ENCODE data around the gene PANK4. TPM values are rescaled to one million over a fixed set of nuclear protein-coding genes. Genes with fewer than 3 reads are reported as not detected.
"Not testable (repeated sequence)": the region's sequence is repeated elsewhere in the genome, so short reads cannot be mapped to it uniquely, and the experiment has no call there.

The PANK4 gene
- polyA plus RNA-seq, 1 donor (not counting 4 experiments of a cell fraction or from before 2014, with no cell fraction given) = 14.5 TPM

DNA sequence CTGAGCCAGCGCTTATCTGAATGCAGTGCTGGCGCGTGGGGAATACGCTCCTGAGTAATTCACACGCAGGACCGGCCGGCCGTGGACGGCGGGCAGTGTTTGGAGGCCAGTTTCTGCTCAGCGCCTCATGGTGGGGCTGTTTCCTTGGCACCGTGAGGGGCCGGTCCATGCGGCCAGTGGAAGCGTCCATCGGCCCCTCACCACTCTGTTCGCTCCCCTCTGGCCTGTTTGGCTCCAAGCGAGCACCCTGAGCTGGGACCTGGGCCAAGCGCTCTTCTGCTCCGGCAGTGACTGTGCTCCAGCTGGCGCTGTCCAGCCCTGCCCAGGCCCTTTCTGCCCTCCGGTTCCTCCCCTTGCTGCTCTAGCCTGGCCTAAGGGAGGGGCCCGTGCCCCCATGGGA lies 66.6 kb downstream of the PANK4 start:
- Histone ChIP-seq H3K27ac (ENCODE audit: control insufficient read depth, insufficient read depth, low read length) (no peak overlapping the region), H3K4me2 (ENCODE audit: control insufficient read depth, extremely low read depth, insufficient read depth, low read depth, low read length) (no peak overlapping the region), H3K79me2 (ENCODE audit: control insufficient read depth, insufficient read depth, low read length) (peaks cover 99% of the 10 kb centered on the region), H3K9me1 (ENCODE audit: control insufficient read depth, extremely low read depth, insufficient read depth, low read length) (no peaks in the 10 kb centered on the region), H3K4me1 (ENCODE audit: control insufficient read depth, extremely low read depth, insufficient read depth, low read length) (peaks cover 17% of the 10 kb centered on the region), H3K9ac (ENCODE audit: control insufficient read depth, extremely low read depth, insufficient read depth, low read length) (no peak overlapping the region), H2AFZ (ENCODE audit: control insufficient read depth, low read length) (no peak overlapping the region), H3K9me3 (ENCODE audit: control insufficient read depth, low read depth, low read length) (no peaks in the 10 kb centered on the region), H3K4me3 (ENCODE audit: control insufficient read depth in 2 of 3, extremely low read depth in 1 of 3, insufficient read depth in 2 of 3, low read depth in 1 of 3, low read length in 3 of 3) (no peak overlapping the region), H3K36me3 (ENCODE audit: control insufficient read depth in 2 of 2, extremely low read depth in 1 of 2, insufficient read depth in 2 of 2, low read length in 2 of 2) (peaks cover 7 to 11% of the 10 kb centered on the region in 2 experiments), H4K20me1 (ENCODE audit: control insufficient read depth, extremely low read depth, insufficient read depth, low read length) (peaks cover 54% of the 10 kb centered on the region), H3K27me3 (ENCODE audit: control insufficient read depth, extremely low read depth, insufficient read depth, low read length) (no peaks in the 10 kb centered on the region)
- no peak for FAIRE-seq
- DNase-seq (ENCODE audit: low read depth, low spot score) = no peak
- dilution Hi-C loops (cut with MboI; ENCODE audit: extremely low pct_ligation_motif_present, low sequenced_read_pairs) = no loop called here
- no peak for TF ChIP-seq EZH2 (IDR thresholded peaks at IDR 0.05; ENCODE audit: low read length)
- TF ChIP-seq, protein P1, sequence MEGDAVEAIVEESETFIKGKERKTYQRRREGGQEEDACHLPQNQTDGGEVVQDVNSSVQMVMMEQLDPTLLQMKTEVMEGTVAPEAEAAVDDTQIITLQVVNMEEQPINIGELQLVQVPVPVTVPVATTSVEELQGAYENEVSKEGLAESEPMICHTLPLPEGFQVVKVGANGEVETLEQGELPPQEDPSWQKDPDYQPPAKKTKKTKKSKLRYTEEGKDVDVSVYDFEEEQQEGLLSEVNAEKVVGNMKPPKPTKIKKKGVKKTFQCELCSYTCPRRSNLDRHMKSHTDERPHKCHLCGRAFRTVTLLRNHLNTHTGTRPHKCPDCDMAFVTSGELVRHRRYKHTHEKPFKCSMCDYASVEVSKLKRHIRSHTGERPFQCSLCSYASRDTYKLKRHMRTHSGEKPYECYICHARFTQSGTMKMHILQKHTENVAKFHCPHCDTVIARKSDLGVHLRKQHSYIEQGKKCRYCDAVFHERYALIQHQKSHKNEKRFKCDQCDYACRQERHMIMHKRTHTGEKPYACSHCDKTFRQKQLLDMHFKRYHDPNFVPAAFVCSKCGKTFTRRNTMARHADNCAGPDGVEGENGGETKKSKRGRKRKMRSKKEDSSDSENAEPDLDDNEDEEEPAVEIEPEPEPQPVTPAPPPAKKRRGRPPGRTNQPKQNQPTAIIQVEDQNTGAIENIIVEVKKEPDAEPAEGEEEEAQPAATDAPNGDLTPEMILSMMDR (optimal IDR thresholded peaks at IDR 0.05 in 1 of 3, IDR thresholded peaks at IDR 0.05 in 1 of 3, conservative IDR thresholded peaks at IDR 0.05 in 1 of 3; ENCODE audit: extremely low read depth in 1 of 3, insufficient read depth in 2 of 3, low read length in 3 of 3) = no peak

DNA sequence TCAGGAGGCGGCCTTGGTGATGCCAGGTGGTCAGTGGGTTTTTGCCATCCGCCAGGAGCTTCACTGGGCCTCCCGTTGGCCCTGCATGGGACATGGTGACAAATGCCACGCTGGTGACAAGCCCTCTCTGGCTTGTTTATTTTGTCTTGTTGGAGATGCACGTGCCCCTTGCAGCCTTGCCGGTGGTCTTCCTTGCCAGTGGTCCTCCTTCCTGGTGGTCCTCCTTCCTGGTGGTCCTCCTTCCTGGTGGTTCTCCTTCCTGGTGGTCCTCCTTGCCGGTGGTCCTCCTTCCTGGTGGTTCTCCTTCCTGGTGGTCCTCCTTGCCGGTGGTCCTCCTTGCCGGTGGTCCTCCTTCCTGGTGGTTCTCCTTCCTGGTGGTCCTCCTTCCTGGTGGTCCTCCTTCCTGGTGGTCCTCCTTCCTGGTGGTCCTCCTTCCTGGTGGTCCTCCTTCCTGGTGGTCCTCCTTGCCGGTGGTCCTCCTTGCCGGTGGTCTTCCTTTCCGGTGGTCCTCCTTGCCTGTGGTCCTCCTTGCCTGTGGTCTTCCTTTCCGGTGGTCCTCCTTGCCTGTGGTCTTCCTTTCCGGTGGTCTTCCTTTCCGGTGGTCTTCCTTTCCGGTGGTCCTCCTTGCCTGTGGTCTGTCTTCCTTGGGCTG lies 67.2 kb downstream of the PANK4 start:
- dilution Hi-C loops (cut with MboI; ENCODE audit: extremely low pct_ligation_motif_present, low sequenced_read_pairs); DNase-seq (ENCODE audit: low read depth, low spot score); H3K27me3 ChIP-seq (ENCODE audit: control insufficient read depth, extremely low read depth, insufficient read depth, low read length); H3K9ac ChIP-seq (ENCODE audit: control insufficient read depth, extremely low read depth, insufficient read depth, low read length); H3K4me3 ChIP-seq (ENCODE audit: control insufficient read depth in 2 of 3, extremely low read depth in 1 of 3, insufficient read depth in 2 of 3, low read depth in 1 of 3, low read length in 3 of 3); H3K9me1 ChIP-seq (ENCODE audit: control insufficient read depth, extremely low read depth, insufficient read depth, low read length); FAIRE-seq; H3K27ac ChIP-seq (ENCODE audit: control insufficient read depth, insufficient read depth, low read length); H2AFZ ChIP-seq (ENCODE audit: control insufficient read depth, low read length); H3K36me3 ChIP-seq (ENCODE audit: control insufficient read depth in 2 of 2, extremely low read depth in 1 of 2, insufficient read depth in 2 of 2, low read length in 2 of 2); H3K4me2 ChIP-seq (ENCODE audit: control insufficient read depth, extremely low read depth, insufficient read depth, low read depth, low read length); H3K9me3 ChIP-seq (ENCODE audit: control insufficient read depth, low read depth, low read length): not testable (repeated sequence)
- Histone ChIP-seq H3K4me1 (ENCODE audit: control insufficient read depth, extremely low read depth, insufficient read depth, low read length) (peaks cover 20% of the 10 kb centered on the region), H3K79me2 (ENCODE audit: control insufficient read depth, insufficient read depth, low read length) (peaks cover 99% of the 10 kb centered on the region), H4K20me1 (ENCODE audit: control insufficient read depth, extremely low read depth, insufficient read depth, low read length) (peaks cover 51% of the 10 kb centered on the region)

DNA sequence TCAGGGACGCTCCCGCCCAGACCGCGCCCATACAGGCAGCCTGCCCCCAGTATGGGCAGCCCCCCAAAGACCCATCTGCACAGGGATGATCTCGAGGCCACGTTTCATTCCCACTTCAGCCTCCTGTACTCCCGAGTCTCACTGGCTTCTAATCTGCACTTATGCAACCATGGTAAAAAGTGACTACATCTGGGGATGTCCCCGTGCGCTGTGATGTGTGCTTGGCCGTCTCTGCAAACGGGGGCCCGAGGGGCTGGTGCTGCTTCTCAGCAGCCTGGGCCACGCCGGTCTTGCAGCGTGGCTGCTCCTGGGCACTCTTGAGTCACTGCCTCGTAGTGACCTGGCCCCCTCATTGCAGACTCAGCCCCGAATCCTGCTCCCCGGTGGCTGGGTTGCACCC lies 67.7 kb downstream of the PANK4 start:
- dilution Hi-C loops (cut with MboI; ENCODE audit: extremely low pct_ligation_motif_present, low sequenced_read_pairs) = no loop called here
- Histone ChIP-seq H3K4me2 (ENCODE audit: control insufficient read depth, extremely low read depth, insufficient read depth, low read depth, low read length) (no peak overlapping the region), H3K36me3 (ENCODE audit: control insufficient read depth in 2 of 2, extremely low read depth in 1 of 2, insufficient read depth in 2 of 2, low read length in 2 of 2) (peaks cover 3 to 6% of the 10 kb centered on the region in 2 experiments), H3K79me2 (ENCODE audit: control insufficient read depth, insufficient read depth, low read length) (peaks cover 99% of the 10 kb centered on the region), H3K4me1 (ENCODE audit: control insufficient read depth, extremely low read depth, insufficient read depth, low read length) (peaks cover 24% of the 10 kb centered on the region), H3K9me3 (ENCODE audit: control insufficient read depth, low read depth, low read length) (no peaks in the 10 kb centered on the region), H3K27me3 (ENCODE audit: control insufficient read depth, extremely low read depth, insufficient read depth, low read length) (no peaks in the 10 kb centered on the region), H3K9ac (ENCODE audit: control insufficient read depth, extremely low read depth, insufficient read depth, low read length) (no peak overlapping the region), H3K9me1 (ENCODE audit: control insufficient read depth, extremely low read depth, insufficient read depth, low read length) (no peaks in the 10 kb centered on the region), H3K4me3 (ENCODE audit: control insufficient read depth in 2 of 3, extremely low read depth in 1 of 3, insufficient read depth in 2 of 3, low read depth in 1 of 3, low read length in 3 of 3) (no peak overlapping the region), H4K20me1 (ENCODE audit: control insufficient read depth, extremely low read depth, insufficient read depth, low read length) (peaks cover 45% of the 10 kb centered on the region), H3K27ac (ENCODE audit: control insufficient read depth, insufficient read depth, low read length) (no peak overlapping the region), H2AFZ (ENCODE audit: control insufficient read depth, low read length) (no peak overlapping the region)
- no peak for FAIRE-seq
- TF ChIP-seq EZH2 (IDR thresholded peaks at IDR 0.05; ENCODE audit: low read length) = no peak
- TF ChIP-seq, protein P1 (optimal IDR thresholded peaks at IDR 0.05 in 1 of 3, IDR thresholded peaks at IDR 0.05 in 1 of 3, conservative IDR thresholded peaks at IDR 0.05 in 1 of 3; ENCODE audit: extremely low read depth in 1 of 3, insufficient read depth in 2 of 3, low read length in 3 of 3) = no peak
- no peak for DNase-seq (ENCODE audit: low read depth, low spot score)

All from keratinocyte (primary cell).